Measurements from ENCODE around the gene TTC28.
"Not testable (repeated sequence)": the region's sequence is repeated elsewhere in the genome, so short reads cannot be mapped to it uniquely, and the experiment has no call there.

TTC28 gene

GRCh38 chr22:28553108-28553866 is 126.4 kb downstream of the TTC28 start:
- not testable (repeated sequence) for DNase-seq

- no peak for DNase-seq
These were observed 131.2 kb downstream of the TTC28 start for GRCh38 chr22:28548406-28548805.

- DNase-seq, result no peak
These were observed 132.4 kb downstream of the TTC28 start for GRCh38 chr22:28547132-28547842.

GRCh38 chr22:28544431-28544868 is 135.2 kb downstream of the TTC28 start:
- no peak for DNase-seq

- no peak for DNase-seq
These were observed 136.5 kb downstream of the TTC28 start for GRCh38 chr22:28542980-28543621.

GRCh38 chr22:28541137-28541536 is 138.5 kb downstream of the TTC28 start:
- DNase-seq, result no peak

GRCh38 chr22:28538922-28539321 is 140.7 kb downstream of the TTC28 start:
- DNase-seq, result no peak

- DNase-seq, result not testable (repeated sequence)
These were observed 149.1 kb downstream of the TTC28 start for GRCh38 chr22:28530565-28530964.

GRCh38 chr22:28529144-28529543 is 150.5 kb downstream of the TTC28 start:
- DNase-seq, result not testable (repeated sequence)

GRCh38 chr22:28521451-28521850 is 158.2 kb downstream of the TTC28 start:
- DNase-seq, result no peak

GRCh38 chr22:28514321-28514821 is 165.3 kb downstream of the TTC28 start:
- peak; percentile 57 for DNase-seq

GRCh38 chr22:28512387-28512786 is 167.3 kb downstream of the TTC28 start:
- DNase-seq, result not testable (repeated sequence)

- DNase-seq, result no peak
These were observed 171.7 kb downstream of the TTC28 start for GRCh38 chr22:28507896-28508295.

GRCh38 chr22:28506150-28506535 is 173.5 kb downstream of the TTC28 start:
- no peak for DNase-seq

- DNase-seq, result no peak
These were observed 174.1 kb downstream of the TTC28 start for GRCh38 chr22:28505416-28506149.

GRCh38 chr22:28500006-28500405 is 179.6 kb downstream of the TTC28 start:
- no peak for DNase-seq

GRCh38 chr22:28498044-28498443 is 181.6 kb downstream of the TTC28 start:
- no peak for DNase-seq

GRCh38 chr22:28497188-28497587 is 182.5 kb downstream of the TTC28 start:
- no peak for DNase-seq

- not testable (repeated sequence) for DNase-seq
These were observed 188.4 kb downstream of the TTC28 start for GRCh38 chr22:28491289-28491688.

GRCh38 chr22:28488825-28489224 is 190.8 kb downstream of the TTC28 start:
- DNase-seq, result no peak

GRCh38 chr22:28484662-28485061 is 195.0 kb downstream of the TTC28 start:
- DNase-seq, result no peak

- DNase-seq, result no peak
These were observed 197.9 kb downstream of the TTC28 start for GRCh38 chr22:28481725-28482124.
